Measurements from ENCODE around the gene MAP2K6.
A peak's percentile ranks its signal among the peaks of the same experiment; 100 is the strongest.
"Not testable (repeated sequence)": the region's sequence is repeated elsewhere in the genome, so short reads cannot be mapped to it uniquely, and the experiment has no call there.

MAP2K6 gene

GRCh38 chr17:69473841-69474831 is 59.6 kb downstream of the MAP2K6 start:
- DNase-seq (ENCODE audit: low read depth) = peak; percentile 41
- TF ChIP-seq, protein P1, sequence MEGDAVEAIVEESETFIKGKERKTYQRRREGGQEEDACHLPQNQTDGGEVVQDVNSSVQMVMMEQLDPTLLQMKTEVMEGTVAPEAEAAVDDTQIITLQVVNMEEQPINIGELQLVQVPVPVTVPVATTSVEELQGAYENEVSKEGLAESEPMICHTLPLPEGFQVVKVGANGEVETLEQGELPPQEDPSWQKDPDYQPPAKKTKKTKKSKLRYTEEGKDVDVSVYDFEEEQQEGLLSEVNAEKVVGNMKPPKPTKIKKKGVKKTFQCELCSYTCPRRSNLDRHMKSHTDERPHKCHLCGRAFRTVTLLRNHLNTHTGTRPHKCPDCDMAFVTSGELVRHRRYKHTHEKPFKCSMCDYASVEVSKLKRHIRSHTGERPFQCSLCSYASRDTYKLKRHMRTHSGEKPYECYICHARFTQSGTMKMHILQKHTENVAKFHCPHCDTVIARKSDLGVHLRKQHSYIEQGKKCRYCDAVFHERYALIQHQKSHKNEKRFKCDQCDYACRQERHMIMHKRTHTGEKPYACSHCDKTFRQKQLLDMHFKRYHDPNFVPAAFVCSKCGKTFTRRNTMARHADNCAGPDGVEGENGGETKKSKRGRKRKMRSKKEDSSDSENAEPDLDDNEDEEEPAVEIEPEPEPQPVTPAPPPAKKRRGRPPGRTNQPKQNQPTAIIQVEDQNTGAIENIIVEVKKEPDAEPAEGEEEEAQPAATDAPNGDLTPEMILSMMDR (conservative IDR thresholded peaks at IDR 0.05; ENCODE audit: low read depth, low read length) = no peak
- no peak overlapping the region for H3K4me3 ChIP-seq (ENCODE audit: low read depth, low read length)

DNA sequence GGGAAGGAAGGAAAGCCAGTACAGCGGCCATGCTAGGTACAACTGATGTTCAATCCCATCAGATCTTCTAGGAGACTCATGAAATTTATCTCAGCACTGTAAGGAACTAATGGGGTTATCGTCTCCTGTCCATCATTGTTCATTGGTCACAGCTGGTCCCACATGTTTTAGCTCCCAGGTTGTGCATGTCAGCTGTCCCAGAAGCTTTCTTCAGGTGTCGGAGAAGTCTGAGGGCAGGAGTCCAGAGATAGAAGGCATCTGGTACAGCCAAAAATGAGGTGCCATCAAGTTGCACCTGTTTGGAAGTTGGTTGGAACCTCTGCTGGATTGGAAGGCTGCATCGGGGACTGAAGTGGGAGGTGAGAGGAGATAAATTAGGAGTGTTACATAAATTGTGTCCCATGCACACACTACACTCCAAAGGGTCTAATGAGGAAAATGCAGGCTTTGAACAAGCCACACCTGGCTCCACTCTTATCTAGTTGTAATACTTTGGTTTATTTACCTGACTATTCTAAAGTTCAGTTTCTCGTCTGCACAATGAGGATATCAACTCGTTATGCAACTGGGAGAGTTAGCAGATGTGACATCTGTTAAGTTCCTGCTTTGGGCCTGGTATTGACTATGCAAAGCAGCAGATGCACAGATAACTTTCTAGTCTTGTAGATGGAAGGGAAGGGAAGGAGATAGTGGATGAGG is 62.9 kb downstream of the MAP2K6 start:
- H3K4me3 ChIP-seq (ENCODE audit: low read depth, low read length) = no peak overlapping the region
- TF ChIP-seq, protein P1 (conservative IDR thresholded peaks at IDR 0.05; ENCODE audit: low read depth, low read length) = no peak
- DNase-seq (ENCODE audit: low read depth) = no peak

DNA sequence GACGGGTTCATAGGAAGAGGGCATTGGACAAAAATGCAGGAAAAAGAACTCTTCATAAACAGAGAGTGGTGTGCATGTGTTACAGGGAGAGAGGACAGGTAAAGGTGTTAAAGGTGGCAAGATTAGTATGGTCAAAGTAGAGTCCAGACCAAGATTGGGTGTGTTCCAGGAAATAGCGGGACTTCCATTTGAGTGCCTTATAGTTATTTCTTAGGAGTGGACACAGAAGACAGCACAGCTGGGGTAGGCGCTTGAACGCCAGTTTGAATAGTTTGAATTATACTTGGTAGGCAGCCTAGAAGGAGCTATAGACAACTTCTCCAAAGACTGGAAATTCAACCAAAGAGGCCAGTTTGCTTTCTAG is 63.4 kb downstream of the MAP2K6 start:
- DNase-seq (ENCODE audit: low read depth) = no peak
- no peak overlapping the region for H3K4me3 ChIP-seq (ENCODE audit: low read depth, low read length)
- TF ChIP-seq, protein P1 (conservative IDR thresholded peaks at IDR 0.05; ENCODE audit: low read depth, low read length) = no peak

DNA sequence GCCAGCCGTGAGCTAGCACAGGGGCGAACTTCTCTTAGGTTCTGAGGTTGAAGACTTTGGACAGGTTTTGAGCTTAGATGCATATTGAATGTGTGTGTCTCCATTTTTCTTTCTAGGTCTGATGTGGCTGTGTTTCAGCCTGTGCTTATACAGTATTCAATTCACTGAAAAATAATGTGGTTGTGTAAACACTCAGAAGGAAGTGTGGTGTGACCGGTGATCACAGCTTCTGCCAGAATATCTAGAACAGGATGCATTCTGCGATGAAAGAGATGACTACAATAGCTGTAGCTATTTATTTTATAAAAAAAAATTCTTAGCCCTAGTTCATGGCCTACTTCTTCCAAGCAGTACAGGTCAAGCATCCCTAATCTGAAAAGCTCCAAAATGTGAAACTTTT is 64.4 kb downstream of the MAP2K6 start:
- TF ChIP-seq, protein P1 (conservative IDR thresholded peaks at IDR 0.05; ENCODE audit: low read depth, low read length) = no peak
- no peak overlapping the region for H3K4me3 ChIP-seq (ENCODE audit: low read depth, low read length)
- no peak for DNase-seq (ENCODE audit: low read depth)

DNA sequence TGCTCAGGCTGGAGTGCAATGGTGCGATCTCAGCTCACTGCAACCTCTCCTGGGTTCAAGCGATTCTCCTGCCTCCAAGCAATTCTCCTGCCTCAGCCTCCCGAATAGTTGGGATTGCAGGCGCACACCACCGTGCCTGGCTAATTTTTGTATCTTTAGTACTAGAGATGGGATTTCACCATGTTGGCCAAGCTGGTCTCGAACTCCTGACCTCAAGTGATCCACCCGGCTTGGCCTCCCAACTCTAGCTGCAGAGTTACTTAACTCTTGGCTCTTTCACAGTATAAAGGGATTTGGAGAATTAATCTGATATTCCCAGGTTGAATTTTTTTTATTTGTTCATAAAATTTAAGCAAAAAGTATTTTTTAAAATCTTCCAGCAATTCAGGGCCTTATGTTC is 65.3 kb downstream of the MAP2K6 start:
- not testable (repeated sequence) for H3K4me3 ChIP-seq (ENCODE audit: low read depth, low read length); DNase-seq (ENCODE audit: low read depth)

DNA sequence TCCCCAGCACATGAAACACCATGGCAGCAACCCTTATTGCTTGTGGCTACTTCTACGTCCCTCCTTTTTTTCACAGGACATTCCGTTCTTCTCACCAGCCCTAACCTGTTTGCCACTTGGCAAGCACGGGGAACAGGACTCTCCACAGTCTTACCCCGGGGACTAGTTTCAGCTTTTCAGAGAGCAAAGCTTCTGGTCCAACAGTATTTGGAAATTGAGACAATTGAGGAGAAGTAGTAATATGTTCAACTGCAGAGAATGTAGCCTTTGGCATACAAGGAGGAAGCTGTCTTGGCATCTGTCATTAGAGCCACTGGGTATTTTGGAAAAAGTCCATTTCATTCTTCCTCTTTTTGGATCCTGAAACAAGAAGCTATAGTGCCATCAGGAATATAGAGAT is 65.7 kb downstream of the MAP2K6 start:
- TF ChIP-seq, protein P1 (conservative IDR thresholded peaks at IDR 0.05; ENCODE audit: low read depth, low read length) = no peak
- DNase-seq (ENCODE audit: low read depth) = no peak
- H3K4me3 ChIP-seq (ENCODE audit: low read depth, low read length) = no peak overlapping the region

DNA sequence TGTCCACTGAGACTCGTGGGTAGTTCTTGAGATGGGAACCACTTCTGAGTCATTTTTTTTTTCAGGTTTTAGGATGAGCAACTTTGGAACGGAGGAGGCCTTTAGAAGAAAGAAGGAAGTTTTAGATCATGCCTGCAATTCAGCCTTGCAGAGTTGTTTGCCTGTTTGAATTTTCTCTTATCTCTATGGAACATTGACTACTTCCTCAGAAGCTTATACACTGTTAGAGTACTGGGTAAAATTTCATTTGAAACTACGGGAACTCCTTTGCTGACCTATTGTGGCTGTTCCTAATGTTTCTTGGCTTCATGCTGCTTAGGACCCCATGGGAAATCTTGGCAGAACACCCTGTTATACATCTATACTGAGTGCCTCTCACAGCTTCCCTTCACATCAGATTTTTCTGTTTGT is 70.8 kb downstream of the MAP2K6 start:
- H3K4me3 ChIP-seq (ENCODE audit: low read depth, low read length) = no peak overlapping the region
- TF ChIP-seq, protein P1 (conservative IDR thresholded peaks at IDR 0.05; ENCODE audit: low read depth, low read length) = no peak
- DNase-seq (ENCODE audit: low read depth) = peak; percentile 67

Measured in choroid plexus epithelial cell (primary cell).